H1 (cell line): ENCODE data around the gene POFUT2. TPM values are rescaled to one million over a fixed set of nuclear protein-coding genes. Genes with fewer than 3 reads are reported as not detected.

Experiments
- ASH2L ChIP-seq: fragments of 200-600, 300-600 bp; sonication (generic); IDR thresholded peaks from one replicate; pipeline ENCODE4 v1.7.1; 2017; ENCODE audit warnings: low read length
- CTBP2 ChIP-seq: IDR thresholded peaks from 2 replicates; pipeline ENCODE4 v1.7.0; 2011; ENCODE audit warnings: borderline replicate concordance, mild to moderate bottlenecking, moderate library complexity, mixed read lengths, low read length; ENCODE audit not compliant: insufficient read depth, insufficient read length
- EZH2 ChIP-seq: fragments of 200-600 bp; sonication (generic); IDR thresholded peaks from 2 replicates; pipeline ENCODE4 v1.7.1; 2012; ENCODE audit warnings: low read depth, mild to moderate bottlenecking, moderate library complexity, low read length, inconsistent platforms; ENCODE audit not compliant: severe bottlenecking
- FOSL1 ChIP-seq: IDR thresholded peaks from 2 replicates; pipeline ENCODE4 v1.6.1; 2011; ENCODE audit warnings: mild to moderate bottlenecking, low read depth, low read length, moderate library complexity; ENCODE audit not compliant: insufficient read depth
- SAP30 ChIP-seq: fragments of 300-600 bp; sonication (generic); IDR thresholded peaks from 2 replicates; pipeline ENCODE4 v1.7.1; 2012; ENCODE audit warnings: low read length, moderate library complexity, mild to moderate bottlenecking, inconsistent platforms; ENCODE audit not compliant: insufficient read depth, insufficient replicate concordance
- TCF12 ChIP-seq: IDR thresholded peaks from 2 replicates; pipeline ENCODE4 v1.6.1; 2011; ENCODE audit warnings: low read depth, mild to moderate bottlenecking, low read length
- polyA plus RNA-seq, 7 experiments: library from polyadenylated mRNA; depleted of rRNA in 3 of 7; stranded (reverse) in 5 of 7; unstranded in 2 of 7; fragments of >200 nt in 5 of 7; fragments of 200-250 nt in 2 of 7; gene quantifications; 1 replicate in 5 of 7; 2 replicates in 1 of 7; 4 replicates in 1 of 7; pipeline versions ENCODE4 v1.2.1 to v1.2.3, GENCODE V29; 2011 to 2013; ENCODE audit warnings: missing spikeins in 2 of 7, mixed read lengths in 2 of 7
- total RNA-seq: library from RNA; stranded (reverse); fragmentation: NEBNext Ultra II Directional; extraction: Animal tissue kit (Norgen Biotek cat#: 25700); gene quantifications from 2 replicates; pipeline ENCODE4 v1.2.1, GENCODE V29; 2021
- TF ChIP-seq, protein P1 (sequence below): IDR thresholded peaks from 2 replicates; pipeline ENCODE4 v1.6.1; 2012; ENCODE audit warnings: low read length, inconsistent platforms

The POFUT2 gene
- total and polyA plus RNA-seq, 2 of the 8 experiments (the other 6 are each of a cell fraction or from before 2014, with no cell fraction given), result 13.7 to 32.1 TPM

- TF ChIP-seq CTBP2 (no peak), EZH2 (no peak), TCF12 (no peak), SAP30 (no peak), ASH2L (no peak), FOSL1 (no peak)
- TF ChIP-seq, protein P1, sequence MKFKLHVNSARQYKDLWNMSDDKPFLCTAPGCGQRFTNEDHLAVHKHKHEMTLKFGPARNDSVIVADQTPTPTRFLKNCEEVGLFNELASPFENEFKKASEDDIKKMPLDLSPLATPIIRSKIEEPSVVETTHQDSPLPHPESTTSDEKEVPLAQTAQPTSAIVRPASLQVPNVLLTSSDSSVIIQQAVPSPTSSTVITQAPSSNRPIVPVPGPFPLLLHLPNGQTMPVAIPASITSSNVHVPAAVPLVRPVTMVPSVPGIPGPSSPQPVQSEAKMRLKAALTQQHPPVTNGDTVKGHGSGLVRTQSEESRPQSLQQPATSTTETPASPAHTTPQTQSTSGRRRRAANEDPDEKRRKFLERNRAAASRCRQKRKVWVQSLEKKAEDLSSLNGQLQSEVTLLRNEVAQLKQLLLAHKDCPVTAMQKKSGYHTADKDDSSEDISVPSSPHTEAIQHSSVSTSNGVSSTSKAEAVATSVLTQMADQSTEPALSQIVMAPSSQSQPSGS, result no peak
- TF ChIP-seq, all 59 proteins: peak for 0
Observed at GRCh38 chr21:45310459-45310858, 22.8 kb upstream of the POFUT2 start (continued).
